SU-DHL-6 (cell line): Measurements from ENCODE around the gene CCDC34.

Experiments used
- H2AFZ ChIP-seq: fragments of 200-600 bp; sonication (generic); 2 replicates; pipeline ENCODE4 v1.6.1; 2014; ENCODE audit warnings: low read depth, mild to moderate bottlenecking, moderate library complexity, mixed read lengths, antibody characterized with exemption, low read length; ENCODE audit not compliant: severe bottlenecking
- H3F3A ChIP-seq: fragments of 200-600 bp; shearing (Covaris generic); 2 replicates; pipeline ENCODE4 v1.6.0; 2016; ENCODE audit warnings: antibody characterized with exemption, mild to moderate bottlenecking; ENCODE audit not compliant: insufficient read depth
- H3K27ac ChIP-seq: fragments of 200-600 bp; sonication (generic); 2 replicates; pipeline ENCODE4 v1.5.1; 2016; ENCODE audit warnings: low read depth, mild to moderate bottlenecking, low read length, moderate library complexity, mixed read lengths
- H3K27me3 ChIP-seq: fragments of 200-600 bp; sonication (generic), shearing (Covaris generic); 2 replicates; pipeline ENCODE4 v1.6.0; 2014; ENCODE audit warnings: mild to moderate bottlenecking, low read length
- H3K36me3 ChIP-seq: fragments of 200-600 bp; sonication (generic); 2 replicates; pipeline ENCODE4 v1.6.1; 2014; ENCODE audit warnings: mild to moderate bottlenecking, low read length, mixed read lengths
- H3K4me2 ChIP-seq: fragments of 300-600, 200-600 bp; shearing (Covaris generic), sonication (generic); 2 replicates; pipeline ENCODE4 v1.6.0; 2014; ENCODE audit warnings: low read length, low read depth, mild to moderate bottlenecking; ENCODE audit not compliant: poor library complexity, severe bottlenecking
- H3K4me3 ChIP-seq: fragments of 200-600 bp; sonication (generic); 2 replicates; pipeline ENCODE4 v1.5.1; 2014; ENCODE audit warnings: antibody characterized with exemption, low read length, mild to moderate bottlenecking, mixed read lengths; ENCODE audit not compliant: insufficient read depth, poor library complexity, severe bottlenecking
- H3K79me2 ChIP-seq: fragments of 200-600 bp; sonication (generic); 2 replicates; pipeline ENCODE4 v1.6.1; 2014; ENCODE audit warnings: mild to moderate bottlenecking, low read length, moderate library complexity; ENCODE audit not compliant: insufficient read depth
- H3K9ac ChIP-seq: fragments of 200-600 bp; sonication (generic); 2 replicates; pipeline ENCODE4 v1.7.0; 2014; ENCODE audit warnings: mild to moderate bottlenecking, low read length
- H3K9me2 ChIP-seq: fragments of 200-600 bp; sonication (generic); replicated peaks from 2 replicates; pipeline ENCODE4 v1.6.1; 2014; ENCODE audit warnings: low read length; ENCODE audit not compliant: insufficient read depth
- H3K9me3 ChIP-seq: fragments of 200-600 bp; sonication (generic); 2 replicates; pipeline ENCODE4 v1.6.1; 2014; ENCODE audit warnings: low read length, mixed read lengths; ENCODE audit not compliant: insufficient read depth
- H4K20me1 ChIP-seq: fragments of 200-600 bp; sonication (generic); 2 replicates; pipeline ENCODE4 v1.6.1; 2014; ENCODE audit warnings: low read depth, mild to moderate bottlenecking, antibody characterized with exemption, low read length, moderate library complexity, mixed read lengths
- CTCF ChIP-seq: fragments of 200-600 bp; sonication (generic); IDR thresholded peaks from one replicate; pipeline ENCODE4 v1.5.1; 2017; ENCODE audit warnings: antibody characterized with exemption, mild to moderate bottlenecking, low read length, moderate library complexity; ENCODE audit not compliant: insufficient read depth, poor library complexity, severe bottlenecking
- EZH2phosphoT487 ChIP-seq: fragments of 200-600 bp; sonication (generic), shearing (Covaris generic); conservative IDR thresholded peaks from 2 replicates; pipeline ENCODE4 v1.6.1; 2018; ENCODE audit warnings: mild to moderate bottlenecking, antibody characterized with exemption, low read length, moderate library complexity, mixed read lengths

CCDC34 gene

GRCh38 chr11:27296497-27296896 is 66.5 kb downstream of the CCDC34 start:
- no peaks in the 10 kb centered on the region for H3K36me3 ChIP-seq
- no peaks in the 10 kb centered on the region for H3K79me2 ChIP-seq
- H3K4me3 ChIP-seq = no peak overlapping the region
- no peak overlapping the region for H3K4me2 ChIP-seq
- peaks cover 10% of the 10 kb centered on the region; the same call in 1 of the 2 replicates for H3K9me3 ChIP-seq
- no peaks in the 10 kb centered on the region for H3F3A ChIP-seq
- no peaks in the 10 kb centered on the region for H3K9me2 ChIP-seq
- no peaks in the 10 kb centered on the region for H4K20me1 ChIP-seq
- no peak overlapping the region for H3K9ac ChIP-seq
- H3K27ac ChIP-seq = no peak overlapping the region
- no peaks in the 10 kb centered on the region for H3K27me3 ChIP-seq
- H2AFZ ChIP-seq = no peak overlapping the region
- TF ChIP-seq CTCF (peak; percentile 62), EZH2phosphoT487 (no peak)

GRCh38 chr11:27295928-27296327 is 67.1 kb downstream of the CCDC34 start:
- Histone ChIP-seq H3K27ac (no peak overlapping the region), H3K27me3 (no peaks in the 10 kb centered on the region), H3F3A (no peaks in the 10 kb centered on the region), H4K20me1 (no peaks in the 10 kb centered on the region), H3K79me2 (no peaks in the 10 kb centered on the region), H3K9me3 (peaks cover 16% of the 10 kb centered on the region; the same call in 1 of the 2 replicates), H3K4me2 (no peak overlapping the region), H2AFZ (no peak overlapping the region), H3K4me3 (no peak overlapping the region), H3K36me3 (no peaks in the 10 kb centered on the region), H3K9me2 (no peaks in the 10 kb centered on the region), H3K9ac (no peak overlapping the region)
- TF ChIP-seq CTCF (no peak), EZH2phosphoT487 (no peak)

GRCh38 chr11:27294654-27295053 is 68.4 kb downstream of the CCDC34 start:
- no peak overlapping the region for H3K9ac ChIP-seq
- no peak overlapping the region for H3K4me2 ChIP-seq
- no peak overlapping the region for H3K27ac ChIP-seq
- H3K9me3 ChIP-seq = peaks cover 20% of the 10 kb centered on the region; the same call in 1 of the 2 replicates
- no peaks in the 10 kb centered on the region for H4K20me1 ChIP-seq
- H3K36me3 ChIP-seq = no peaks in the 10 kb centered on the region
- no peaks in the 10 kb centered on the region for H3K27me3 ChIP-seq
- H3K79me2 ChIP-seq = no peaks in the 10 kb centered on the region
- H3F3A ChIP-seq = no peaks in the 10 kb centered on the region
- H2AFZ ChIP-seq = no peak overlapping the region
- TF ChIP-seq CTCF (no peak), EZH2phosphoT487 (no peak)
- no peak overlapping the region for H3K4me3 ChIP-seq
- no peaks in the 10 kb centered on the region for H3K9me2 ChIP-seq
